Endothelial cell of umbilical vein (primary cell): Measurements from ENCODE around the gene PKD2L2. TPM values are rescaled to one million over a fixed set of nuclear protein-coding genes. Genes with fewer than 3 reads are reported as not detected.

Source experiments
- BruUV-seq: library from RNA; stranded (reverse); fragments of 400-500 nt; replicated peaks from 2 replicates; lab custom pipeline; 2021; lab: Mats Ljungman, UMichigan
- CTCF ChIA-PET: fragments of 300-600, 350-600 bp; sonication (Branson Sonifier 250); formaldehyde crosslinking; loops from one replicate; lab custom pipeline; 2021; ENCODE audit warnings: antibody characterized with exemption, inconsistent platforms; lab: Charles Lee
- POLR2A ChIA-PET: fragments of 300-600, 350-600 bp; sonication (Branson Sonifier 250); formaldehyde crosslinking; loops from one replicate; lab custom pipeline; 2021; ENCODE audit warnings: antibody characterized with exemption, inconsistent platforms; lab: Charles Lee
- DNase-seq: peaks from one replicate; pipeline ENCODE4 v3.0.0-alpha.2; 2011; ENCODE audit warnings: low read depth, low spot score
- FAIRE-seq: peaks from 2 replicates; lab custom pipeline; 2011; peaks lifted over from hg19 to GRCh38; lab: Jason Lieb, UNC
- H2AFZ ChIP-seq: 2 replicates; pipeline ENCODE4 v1.6.0; 2012; ENCODE audit warnings: low read depth, low read length, control low read depth, inconsistent platforms
- H3K27ac ChIP-seq: 2 replicates; pipeline ENCODE4 v1.5.1; 2011; ENCODE audit warnings: low read depth, mild to moderate bottlenecking, control low read depth, low read length, moderate library complexity; ENCODE audit not compliant: insufficient read depth
- H3K27me3 ChIP-seq, 2 experiments: 2 replicates each; pipeline versions ENCODE4 v1.6.0 to v1.6.1; 2011; ENCODE audit warnings: low read length in 2 of 2, mixed read lengths in 1 of 2; ENCODE audit not compliant: control insufficient read depth in 2 of 2, insufficient read depth in 2 of 2
- H3K36me3 ChIP-seq, 2 experiments: 2 replicates in 1 of 2; 3 replicates in 1 of 2; pipeline ENCODE4 v1.5.1; 2011; ENCODE audit warnings: low read length in 2 of 2, mild to moderate bottlenecking in 1 of 2, moderate library complexity in 1 of 2; ENCODE audit not compliant: control insufficient read depth in 2 of 2, insufficient read depth in 2 of 2; ENCODE audit errors: extremely low read depth in 1 of 2
- H3K4me1 ChIP-seq: 3 replicates; pipeline ENCODE4 v1.5.1; 2011; ENCODE audit warnings: mild to moderate bottlenecking, low read length; ENCODE audit not compliant: control insufficient read depth, insufficient read depth; ENCODE audit errors: extremely low read depth
- H3K4me2 ChIP-seq: 2 replicates; pipeline ENCODE4 v1.6.1; 2011; ENCODE audit warnings: low read length, control low read depth, mixed read lengths; ENCODE audit not compliant: insufficient read depth
- H3K4me3 ChIP-seq, 3 experiments: fragments of 200-600 bp in 1 of 3; sonication (generic), shearing (Covaris generic) in 1 of 3; replicated peaks in 1 of 3; 2 replicates each; pipeline ENCODE4 v1.5.1; 2011 to 2016; ENCODE audit warnings: control low read depth in 3 of 3, low read length in 3 of 3, mild to moderate bottlenecking in 2 of 3, inconsistent platforms in 1 of 3, low read depth in 1 of 3, moderate library complexity in 1 of 3; ENCODE audit not compliant: insufficient read depth in 1 of 3
- H3K79me2 ChIP-seq: 2 replicates; pipeline ENCODE4 v1.6.0; 2012; ENCODE audit warnings: low read length, inconsistent platforms; ENCODE audit not compliant: control insufficient read depth, insufficient read depth
- H3K9ac ChIP-seq: replicated peaks from 2 replicates; pipeline ENCODE3; 2011; ENCODE audit warnings: low read length, control low read depth; ENCODE audit not compliant: insufficient read depth; ENCODE audit errors: extremely low read depth
- H3K9me1 ChIP-seq: replicated peaks from 3 replicates; pipeline ENCODE4 v1.6.0; 2011; ENCODE audit warnings: mild to moderate bottlenecking, low read length; ENCODE audit not compliant: control insufficient read depth, insufficient read depth; ENCODE audit errors: extremely low read depth
- H3K9me3 ChIP-seq: replicated peaks from 2 replicates; pipeline ENCODE4 v1.5.1; 2012; ENCODE audit warnings: low read length, inconsistent platforms; ENCODE audit not compliant: control insufficient read depth, insufficient read depth
- H4K20me1 ChIP-seq: replicated peaks from 2 replicates; pipeline ENCODE3; 2011; ENCODE audit warnings: mild to moderate bottlenecking, low read length; ENCODE audit not compliant: control insufficient read depth, insufficient read depth; ENCODE audit errors: extremely low read depth
- EZH2 ChIP-seq: IDR thresholded peaks from 2 replicates; pipeline ENCODE4 v1.6.1; 2012; ENCODE audit warnings: borderline replicate concordance, low read depth, mild to moderate bottlenecking, moderate library complexity, low read length, inconsistent platforms; ENCODE audit not compliant: severe bottlenecking
- FOS ChIP-seq: IDR thresholded peaks from 2 replicates; pipeline ENCODE4 v1.6.1; 2011; ENCODE audit warnings: mild to moderate bottlenecking, low read length, moderate library complexity, borderline replicate concordance; ENCODE audit not compliant: insufficient read depth
- GATA2 ChIP-seq: IDR thresholded peaks from 2 replicates; pipeline ENCODE4 v1.7.0; 2011; ENCODE audit warnings: low read depth, mild to moderate bottlenecking, moderate library complexity, mixed read lengths, low read length; ENCODE audit not compliant: insufficient read length, insufficient read depth
- MAX ChIP-seq: IDR thresholded peaks from 2 replicates; pipeline ENCODE4 v1.6.1; 2011; ENCODE audit not compliant: insufficient read depth, insufficient read length
- MYC ChIP-seq: IDR thresholded peaks from one replicate; pipeline ENCODE4 v1.6.1; 2011; ENCODE audit warnings: mild to moderate bottlenecking, low read depth, low read length
- POLR2A ChIP-seq: IDR thresholded peaks from 2 replicates; pipeline ENCODE4 v1.6.1; 2012; ENCODE audit warnings: low read depth, mild to moderate bottlenecking, control low read depth, low read length
- POLR2AphosphoS5 ChIP-seq: IDR thresholded peaks from 2 replicates; pipeline ENCODE4 v1.6.1; 2012; ENCODE audit warnings: low read depth, mild to moderate bottlenecking, control low read depth, low read length, moderate library complexity; ENCODE audit not compliant: insufficient read depth
- dilution Hi-C: fragments of 300-500 bp; cut with MboI; formaldehyde crosslinking; loops from one replicate; pipeline ENCODE4 v1.15.0; 2019; ENCODE audit warnings: low sequenced_read_pairs; ENCODE audit not compliant: extremely low pct_ligation_motif_present
- intact Hi-C: fragments of 100-400 bp; cut with micrococcal nuclease; formaldehyde crosslinking; loops from one replicate; pipeline ENCODE4 v1.10.0; 2022
- polyA plus RNA-seq, 4 experiments: library from polyadenylated mRNA; depleted of rRNA in 3 of 4; stranded (reverse) in 3 of 4; unstranded in 1 of 4; fragments of >200 nt; gene quantifications; 2 replicates each; pipeline versions ENCODE4 v1.2.1 to v1.2.3, GENCODE V29; 2011 to 2012; ENCODE audit warnings: missing spikeins in 1 of 4
- total RNA-seq: library from RNA; stranded (reverse); gene quantifications from 2 replicates; pipeline ENCODE4 v1.2.3, GENCODE V29; 2021
- TF ChIP-seq, protein P1 (sequence below), 2 donors: IDR thresholded peaks; 1 replicate in 1 of 2; 2 replicates in 1 of 2; pipeline ENCODE4 v1.5.1; 2011; ENCODE audit warnings: low read length in 2 of 2, mild to moderate bottlenecking in 2 of 2, moderate library complexity in 2 of 2, control low read depth in 1 of 2, inconsistent platforms in 1 of 2, low read depth in 1 of 2; ENCODE audit not compliant: insufficient read depth in 1 of 2; ENCODE audit errors: extremely low read depth in 1 of 2

Gene PKD2L2
- total and polyA plus RNA-seq, 2 donors (not counting 3 experiments of a cell fraction or from before 2014, with no cell fraction given): not detected

GRCh38 chr5:137871571-137871970 lies 17.7 kb upstream of the PKD2L2 start:
- intact Hi-C loops (no loop called here), dilution Hi-C loops (no loop called here)
- TF ChIP-seq EZH2 (no peak), FOS (no peak), MAX (no peak), POLR2A (no peak), POLR2AphosphoS5 (no peak), GATA2 (no peak), MYC (no peak)
- TF ChIP-seq, protein P1, sequence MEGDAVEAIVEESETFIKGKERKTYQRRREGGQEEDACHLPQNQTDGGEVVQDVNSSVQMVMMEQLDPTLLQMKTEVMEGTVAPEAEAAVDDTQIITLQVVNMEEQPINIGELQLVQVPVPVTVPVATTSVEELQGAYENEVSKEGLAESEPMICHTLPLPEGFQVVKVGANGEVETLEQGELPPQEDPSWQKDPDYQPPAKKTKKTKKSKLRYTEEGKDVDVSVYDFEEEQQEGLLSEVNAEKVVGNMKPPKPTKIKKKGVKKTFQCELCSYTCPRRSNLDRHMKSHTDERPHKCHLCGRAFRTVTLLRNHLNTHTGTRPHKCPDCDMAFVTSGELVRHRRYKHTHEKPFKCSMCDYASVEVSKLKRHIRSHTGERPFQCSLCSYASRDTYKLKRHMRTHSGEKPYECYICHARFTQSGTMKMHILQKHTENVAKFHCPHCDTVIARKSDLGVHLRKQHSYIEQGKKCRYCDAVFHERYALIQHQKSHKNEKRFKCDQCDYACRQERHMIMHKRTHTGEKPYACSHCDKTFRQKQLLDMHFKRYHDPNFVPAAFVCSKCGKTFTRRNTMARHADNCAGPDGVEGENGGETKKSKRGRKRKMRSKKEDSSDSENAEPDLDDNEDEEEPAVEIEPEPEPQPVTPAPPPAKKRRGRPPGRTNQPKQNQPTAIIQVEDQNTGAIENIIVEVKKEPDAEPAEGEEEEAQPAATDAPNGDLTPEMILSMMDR (IDR thresholded peaks at IDR 0.05; ENCODE audit: extremely low read depth in 1 of 2, insufficient read depth in 1 of 2, low read depth in 1 of 2, low read length in 2 of 2): no peak
- POLR2A ChIA-PET: no interaction called here
- Histone ChIP-seq H3K9ac (no peak overlapping the region), H3K27me3 (peaks cover 3 to 5% of the 10 kb centered on the region in 2 experiments), H3K9me1 (no peaks in the 10 kb centered on the region), H3K79me2 (no peaks in the 10 kb centered on the region), H3K4me1 (no peaks in the 10 kb centered on the region), H2AFZ (no peak overlapping the region), H3K27ac (no peak overlapping the region), H3K4me2 (no peak overlapping the region), H3K4me3 (no peak overlapping the region), H4K20me1 (no peaks in the 10 kb centered on the region), H3K9me3 (no peaks in the 10 kb centered on the region), H3K36me3 (no peaks in the 10 kb centered on the region)
- DNase-seq (no peak), FAIRE-seq (no peak)
- CTCF ChIA-PET: interaction anchor here (1.2 to 2.3 kb wide), 3 partner anchors 15 to 262 kb away, joined by 3 to 5 read pairs (median 5); no protein-coding TSS in a partner anchor
- BruUV-seq: no TSS peak
